HL-60/S4 (cell line): ENCODE measurements around the gene TNFSF13B.
"Not testable (repeated sequence)": the region's sequence is repeated elsewhere in the genome, so short reads cannot be mapped to it uniquely, and the experiment has no call there.

Experiments used
- in situ Hi-C: fragments of 300-500 bp; cut with MboI; formaldehyde crosslinking; loops from 2 replicates; pipeline ENCODE4 v1.14.3; 2022; ENCODE audit warnings: low sequenced_read_pairs

The TNFSF13B gene, protein sequence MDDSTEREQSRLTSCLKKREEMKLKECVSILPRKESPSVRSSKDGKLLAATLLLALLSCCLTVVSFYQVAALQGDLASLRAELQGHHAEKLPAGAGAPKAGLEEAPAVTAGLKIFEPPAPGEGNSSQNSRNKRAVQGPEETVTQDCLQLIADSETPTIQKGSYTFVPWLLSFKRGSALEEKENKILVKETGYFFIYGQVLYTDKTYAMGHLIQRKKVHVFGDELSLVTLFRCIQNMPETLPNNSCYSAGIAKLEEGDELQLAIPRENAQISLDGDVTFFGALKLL

DNA sequence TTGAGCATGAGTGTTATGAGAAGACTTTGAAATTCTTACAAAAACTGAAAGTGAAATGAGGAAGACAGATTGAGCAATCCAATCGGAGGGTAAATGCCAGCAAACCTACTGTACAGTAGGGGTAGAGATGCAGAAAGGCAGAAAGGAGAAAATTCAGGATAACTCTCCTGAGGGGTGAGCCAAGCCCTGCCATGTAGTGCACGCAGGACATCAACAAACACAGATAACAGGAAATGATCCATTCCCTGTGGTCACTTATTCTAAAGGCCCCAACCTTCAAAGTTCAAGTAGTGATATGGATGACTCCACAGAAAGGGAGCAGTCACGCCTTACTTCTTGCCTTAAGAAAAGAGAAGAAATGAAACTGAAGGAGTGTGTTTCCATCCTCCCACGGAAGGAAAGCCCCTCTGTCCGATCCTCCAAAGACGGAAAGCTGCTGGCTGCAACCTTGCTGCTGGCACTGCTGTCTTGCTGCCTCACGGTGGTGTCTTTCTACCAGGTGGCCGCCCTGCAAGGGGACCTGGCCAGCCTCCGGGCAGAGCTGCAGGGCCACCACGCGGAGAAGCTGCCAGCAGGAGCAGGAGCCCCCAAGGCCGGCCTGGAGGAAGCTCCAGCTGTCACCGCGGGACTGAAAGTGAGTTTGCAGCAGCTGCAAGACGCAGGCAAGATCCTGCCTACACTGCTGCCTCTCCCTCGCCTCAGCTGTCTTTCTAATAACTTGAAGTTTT lies at the start of gene TNFSF13B:
Gene TNFSF13B, plus strand, starts transcription at position 118 of the 728 bp plus-strand sequence. Its CDS starts 178 bp downstream, at position 296.
- in situ Hi-C loops: no loop called here

DNA sequence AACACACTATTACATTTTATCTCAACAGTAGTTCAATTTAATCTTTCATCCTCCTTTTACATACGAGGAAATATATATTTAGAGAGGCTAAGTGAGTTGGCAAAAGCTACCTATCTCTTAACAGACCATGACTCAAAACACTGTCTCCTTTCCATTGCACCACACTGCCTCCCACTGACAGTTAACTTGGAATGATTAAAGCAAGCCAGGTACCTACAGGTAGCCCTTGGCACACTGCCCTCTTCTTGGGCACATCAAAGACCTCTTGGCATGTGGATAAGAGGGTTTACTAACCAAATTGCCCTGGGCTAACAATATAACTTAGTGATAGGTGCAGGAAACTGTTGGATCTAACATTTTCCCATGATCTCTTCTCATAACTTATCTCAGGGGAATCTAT lies 49.5 kb upstream of the TNFSF13B start:
- in situ Hi-C loops: no loop called here

DNA sequence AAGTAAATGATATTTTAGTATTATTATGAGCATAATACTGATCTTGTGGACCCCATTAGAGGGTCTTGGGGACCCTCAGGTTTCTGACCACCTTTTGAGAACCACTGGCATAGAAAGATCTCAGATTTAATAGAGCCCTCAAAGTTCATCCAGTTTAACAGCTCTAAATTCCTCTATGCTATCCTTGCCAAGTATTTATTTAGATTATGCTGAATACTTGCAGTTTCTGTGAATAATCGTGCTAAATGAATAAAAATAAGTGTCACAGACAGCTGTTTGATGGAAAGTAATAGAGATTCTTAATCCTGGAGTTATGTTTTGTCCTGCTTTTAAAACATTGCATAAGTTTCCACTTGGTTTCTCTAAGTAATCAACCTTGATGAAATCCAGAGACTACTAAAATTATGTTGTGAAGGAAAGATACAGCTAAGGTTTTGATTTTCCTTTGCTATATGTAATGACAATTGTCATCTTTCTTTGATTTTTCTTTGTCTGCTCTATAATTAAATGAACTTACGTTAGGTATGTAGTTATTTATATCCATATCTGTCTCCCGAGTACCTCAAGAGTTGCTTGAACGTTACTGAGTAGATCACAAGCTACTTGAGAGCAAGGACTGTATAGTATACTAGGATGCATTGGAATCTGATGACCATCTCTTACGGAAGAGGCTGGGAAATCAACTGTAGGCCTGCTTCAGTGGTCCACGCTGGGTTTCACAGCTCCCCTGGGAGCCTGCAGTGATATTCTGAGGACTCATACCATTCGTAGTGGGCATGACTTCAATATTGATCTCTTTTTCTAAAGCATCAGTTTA lies 45.6 kb upstream of the TNFSF13B start:
- in situ Hi-C loops: no loop called here

DNA sequence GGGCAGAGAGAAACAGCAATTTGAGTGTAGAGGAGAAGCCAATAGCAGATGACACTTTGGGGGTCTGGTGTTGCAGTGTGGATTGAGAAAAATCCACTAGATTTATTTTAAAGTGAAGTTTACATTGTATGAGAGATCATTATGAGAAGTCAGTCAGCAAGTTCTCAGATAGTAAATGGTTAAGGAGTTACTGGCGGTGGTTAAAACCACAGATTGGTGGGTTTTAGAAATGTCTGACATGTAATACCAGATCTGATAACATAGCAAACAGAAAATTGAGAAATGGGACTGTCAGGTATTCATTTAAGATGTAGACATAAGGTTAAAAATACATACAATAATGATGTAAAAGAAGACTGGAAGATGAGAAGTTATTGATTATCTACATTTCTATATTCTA lies 44.1 kb upstream of the TNFSF13B start:
- in situ Hi-C loops: no loop called here

DNA sequence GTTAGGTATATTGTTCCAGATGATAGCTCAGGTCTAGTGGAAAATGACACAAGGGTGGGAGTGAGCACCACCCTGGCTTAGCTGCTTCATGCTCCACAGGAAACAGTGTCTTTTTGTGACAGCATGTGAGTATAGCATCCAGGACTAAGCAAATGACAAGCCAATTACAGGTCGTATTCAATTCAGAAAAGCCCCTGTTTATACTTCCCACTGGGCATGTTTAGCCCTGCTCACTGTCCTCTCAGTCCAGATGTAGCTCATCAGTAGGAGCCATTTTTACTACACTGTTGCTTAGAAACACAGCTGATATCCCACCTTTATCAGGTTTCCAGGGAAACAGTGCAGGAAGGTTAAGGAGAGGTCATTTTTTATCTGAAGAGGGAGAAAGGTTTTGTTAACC lies 43.3 kb upstream of the TNFSF13B start:
- in situ Hi-C loops: no loop called here

DNA sequence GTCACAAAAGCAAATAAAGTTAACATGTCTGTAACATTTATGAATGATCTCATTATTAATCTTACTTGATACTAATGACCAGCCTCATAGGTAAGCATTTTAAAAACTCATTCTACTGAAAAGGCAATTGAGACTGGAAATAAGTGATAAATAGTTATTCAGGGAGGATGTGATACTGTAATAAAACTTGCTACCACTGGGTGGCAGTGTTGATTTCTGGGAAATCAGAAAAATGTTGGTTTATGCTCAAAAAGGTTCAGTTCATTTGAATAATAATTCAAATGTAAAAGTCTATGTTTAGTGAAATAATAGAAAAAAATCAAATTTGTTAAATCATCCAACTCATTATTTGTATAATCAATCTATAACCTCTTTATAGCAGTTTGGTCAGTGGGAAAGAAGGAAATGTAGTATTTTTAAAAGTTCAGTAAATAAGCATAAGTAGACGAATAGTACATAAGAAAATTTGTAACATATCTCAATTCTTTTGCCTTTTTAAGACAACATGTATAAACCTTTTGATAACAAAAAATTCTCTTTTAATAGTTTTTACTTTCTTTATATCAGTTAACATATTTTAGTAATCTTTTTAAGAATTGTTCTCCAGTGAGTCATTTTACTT lies 41.8 kb upstream of the TNFSF13B start:
- in situ Hi-C loops: no loop called here

DNA sequence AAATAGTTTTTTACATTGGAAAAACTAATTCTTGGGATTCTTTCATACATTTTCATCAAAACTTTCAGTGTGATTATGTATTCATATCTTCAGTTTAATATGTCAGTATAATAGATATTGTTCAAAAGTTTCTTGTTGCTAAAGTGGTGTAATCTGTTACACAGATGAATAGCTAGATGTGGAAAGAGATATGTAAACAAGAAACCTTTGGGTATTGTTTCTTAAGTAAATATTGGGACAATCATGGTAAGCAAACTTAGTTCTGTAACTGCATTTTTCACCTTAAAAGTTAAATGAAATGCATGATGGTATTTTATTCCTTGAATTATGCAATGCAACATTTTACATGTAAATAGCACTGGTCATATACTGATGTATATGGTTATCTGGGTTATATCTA lies 39.1 kb upstream of the TNFSF13B start:
- in situ Hi-C loops: no loop called here

DNA sequence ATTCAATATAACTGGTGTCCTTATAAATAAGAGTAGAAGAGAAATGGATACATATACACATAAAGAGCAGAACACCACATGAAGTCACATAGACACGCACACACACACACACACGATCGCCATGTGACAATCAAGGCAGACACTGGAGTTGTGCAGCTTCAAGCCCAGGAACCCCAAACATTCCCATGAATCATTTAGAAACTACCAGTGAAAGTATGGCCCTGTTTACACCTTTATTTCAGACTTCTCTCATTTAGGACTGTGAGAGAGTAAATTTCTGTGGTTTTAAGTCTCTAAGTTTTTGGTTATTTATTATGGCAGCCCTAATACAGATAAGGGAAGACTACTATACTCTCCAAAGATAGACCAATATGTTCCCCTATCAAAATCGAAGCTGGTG lies 20.4 kb upstream of the TNFSF13B start:
- in situ Hi-C loops: no loop called here

DNA sequence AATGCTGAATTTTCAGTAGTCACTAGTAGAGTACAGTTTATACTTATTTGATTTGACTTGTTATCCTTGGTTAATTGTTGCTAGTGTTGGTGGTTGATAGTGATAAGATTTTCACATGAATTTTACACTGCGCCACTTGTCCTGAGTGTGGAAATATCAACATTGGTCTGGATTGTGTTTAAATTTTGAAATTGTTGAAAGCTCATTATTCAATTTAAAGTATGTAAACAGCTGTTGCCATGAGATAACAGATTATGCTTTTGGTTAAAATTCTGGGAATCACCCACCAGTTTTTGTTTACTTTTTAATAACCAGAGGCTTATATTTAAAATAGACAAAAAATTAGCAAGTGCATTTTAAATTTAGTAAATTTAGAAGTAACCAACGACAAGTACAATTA lies 12.3 kb upstream of the TNFSF13B start:
- in situ Hi-C loops: no loop called here

DNA sequence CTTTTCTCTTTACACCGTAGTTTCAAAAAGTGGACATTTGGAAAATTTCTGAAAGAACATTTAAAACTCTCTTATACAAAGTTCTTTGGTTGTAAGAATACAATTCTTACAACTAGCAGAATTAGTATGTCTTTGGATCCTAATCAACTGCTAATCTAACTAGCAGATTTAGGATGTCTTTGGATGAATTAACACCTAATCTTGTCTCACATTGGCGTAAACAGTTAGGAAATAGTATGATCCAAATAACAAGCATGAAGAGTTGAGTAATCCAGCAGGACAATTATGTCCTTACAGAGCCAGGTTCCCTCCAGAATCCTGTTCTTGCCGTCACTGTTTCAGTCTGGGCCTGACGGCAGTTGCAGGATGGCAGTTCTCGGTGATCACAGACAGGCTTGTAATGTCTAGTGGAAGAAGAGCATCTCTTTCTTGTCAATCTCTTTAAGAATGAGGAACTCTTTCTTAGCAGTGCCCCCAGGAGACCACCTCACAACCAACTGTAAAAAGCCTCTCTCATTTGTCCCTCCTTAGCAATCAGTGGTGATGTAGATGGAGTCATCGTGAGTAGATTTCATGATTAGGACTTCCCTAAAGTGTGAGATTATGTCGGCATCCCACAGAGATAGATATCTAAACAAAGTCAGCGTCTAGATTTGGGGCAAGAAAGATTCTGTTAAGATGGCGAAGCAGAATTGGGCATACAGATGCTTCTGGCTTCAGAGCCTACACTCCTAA lies 5.7 kb upstream of the TNFSF13B start:
- in situ Hi-C loops: no loop called here

DNA sequence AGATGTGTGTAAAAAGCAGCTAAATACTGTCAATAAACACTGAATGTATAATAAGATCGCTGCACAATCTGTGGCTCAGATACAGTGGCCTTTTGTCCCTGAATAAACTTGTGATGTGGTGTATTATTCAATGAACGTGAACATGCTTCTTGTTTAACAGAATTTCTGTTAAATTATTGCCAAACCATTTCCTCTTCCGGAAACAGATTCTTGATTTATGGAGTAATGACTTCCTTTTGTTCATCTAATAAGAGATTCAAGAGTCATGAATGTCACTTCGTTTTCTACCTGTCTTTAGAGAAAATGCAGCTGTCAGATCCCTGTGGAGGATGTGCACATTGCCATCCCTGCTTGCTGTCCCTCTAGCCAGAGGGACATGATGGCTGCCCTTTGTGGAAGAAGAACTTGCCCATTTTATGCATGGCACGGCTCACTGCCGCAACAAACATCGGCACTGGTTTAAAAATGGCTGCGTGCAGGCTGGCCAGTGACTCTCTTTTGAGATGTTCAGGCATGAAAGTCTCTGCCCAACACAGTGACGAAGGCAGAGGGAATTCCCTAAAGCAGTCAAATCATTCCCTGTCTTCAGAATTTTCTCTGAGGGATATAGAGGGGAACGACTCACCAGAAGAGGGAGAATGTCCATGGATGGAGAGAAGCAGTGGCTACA lies 3.1 kb upstream of the TNFSF13B start:
- in situ Hi-C loops: no loop called here

DNA sequence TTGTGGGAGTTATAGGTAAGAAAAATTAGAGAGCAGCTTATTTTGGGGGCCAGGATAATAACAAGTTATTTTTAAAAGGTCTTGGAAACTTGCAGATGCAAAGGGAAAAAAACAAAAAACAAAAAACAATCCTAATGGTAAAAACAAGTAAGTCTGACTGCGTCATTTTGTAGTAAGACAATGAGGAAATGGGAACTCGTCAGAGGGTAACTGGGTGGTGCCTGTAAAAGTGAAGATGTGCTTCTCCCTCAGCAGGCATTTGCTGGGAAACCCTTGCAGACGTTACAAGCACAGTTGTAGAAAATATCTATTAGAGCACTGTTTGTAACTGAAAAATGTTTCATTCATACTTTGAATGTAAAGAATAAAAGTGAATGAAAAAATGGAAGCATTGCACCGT lies 2.2 kb upstream of the TNFSF13B start:
- in situ Hi-C loops: no loop called here

DNA sequence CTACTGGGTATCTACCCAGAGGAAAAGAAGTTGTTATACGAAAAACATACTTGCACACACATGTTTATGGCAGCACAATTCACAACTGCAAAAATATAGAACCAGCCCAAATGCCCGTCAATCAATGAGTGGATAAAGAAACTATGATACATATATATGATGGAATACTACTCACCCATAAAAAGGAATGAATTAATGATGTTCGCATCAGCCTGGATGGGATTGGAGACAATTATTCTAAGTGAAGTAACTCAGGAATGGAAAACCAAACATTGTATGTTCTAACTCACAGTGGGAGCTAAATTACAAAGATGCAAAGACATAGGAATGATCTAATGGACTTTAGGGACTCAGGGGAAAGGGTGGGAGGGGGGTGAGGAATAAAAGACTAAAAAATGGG lies 1.7 kb upstream of the TNFSF13B start:
- in situ Hi-C loops: not testable (repeated sequence)

DNA sequence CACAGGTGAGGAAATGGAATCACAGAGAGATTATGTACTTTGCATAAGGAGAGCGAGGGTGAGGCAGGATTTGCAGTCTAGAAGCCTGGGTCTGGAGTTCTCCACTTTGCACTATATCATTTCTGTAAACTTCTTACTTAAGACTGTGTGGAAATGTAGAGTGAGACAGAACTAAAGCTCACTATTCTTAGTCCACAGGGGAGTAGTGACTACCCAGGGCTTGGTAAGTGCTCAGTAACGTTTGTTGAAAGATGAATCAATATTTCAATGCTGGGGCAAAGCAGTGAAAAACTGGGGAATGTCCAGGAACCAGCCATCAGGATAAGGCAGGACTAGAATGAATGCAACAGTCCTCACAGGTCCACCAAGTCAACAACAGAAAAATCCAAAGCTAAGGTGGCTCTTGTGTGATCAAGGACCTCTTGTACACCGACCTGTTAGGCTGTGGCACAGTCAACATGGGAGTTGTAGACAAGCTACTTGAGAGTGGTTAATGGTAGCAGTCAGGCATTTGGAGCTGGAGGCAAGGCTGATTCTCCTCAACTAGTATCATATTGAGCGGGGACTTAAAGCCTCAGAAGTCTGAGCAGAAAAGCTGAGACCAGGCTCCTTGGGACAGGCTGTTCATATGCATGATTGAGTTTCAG lies 929 bp upstream of the TNFSF13B start:
- in situ Hi-C loops: no loop called here

DNA sequence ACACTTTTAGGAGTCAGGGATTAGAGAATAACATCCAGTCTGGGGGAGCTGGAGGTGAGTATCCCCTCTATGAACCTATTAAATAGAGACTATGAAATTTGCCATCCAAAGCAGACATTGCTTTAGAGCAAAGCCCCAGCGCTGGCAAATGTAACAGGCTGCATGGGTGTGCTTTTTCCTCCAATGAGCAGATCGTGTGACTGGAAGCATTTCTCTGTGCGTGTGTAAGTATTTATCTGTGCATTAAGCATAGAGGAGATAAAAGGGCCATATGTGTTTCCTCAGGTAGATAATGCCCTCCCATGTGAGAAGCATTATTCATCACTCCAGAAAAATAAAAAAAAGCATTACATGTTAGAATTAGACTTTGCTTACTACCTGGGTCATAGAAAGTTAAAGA lies 924 bp downstream of the TNFSF13B start:
- in situ Hi-C loops: no loop called here

DNA sequence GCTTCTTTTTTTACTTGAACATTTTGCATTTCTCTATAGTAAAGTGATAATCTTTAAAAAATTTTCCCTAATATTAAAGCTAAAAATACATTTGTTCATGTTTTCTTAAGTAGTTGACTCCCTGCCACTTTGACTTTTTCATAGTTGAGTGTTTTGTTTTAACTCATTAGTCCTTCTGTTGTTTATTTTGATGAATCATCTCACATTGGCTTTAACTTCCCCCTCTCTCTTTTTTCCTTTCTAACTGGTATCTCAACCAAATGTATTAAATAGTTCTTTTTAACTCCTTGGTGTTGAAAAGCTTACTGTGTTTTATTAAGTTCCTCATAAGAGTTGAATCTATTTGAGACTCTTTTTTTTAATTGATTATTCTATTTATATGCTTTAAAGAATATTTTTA lies 2.8 kb downstream of the TNFSF13B start:
- in situ Hi-C loops: no loop called here

DNA sequence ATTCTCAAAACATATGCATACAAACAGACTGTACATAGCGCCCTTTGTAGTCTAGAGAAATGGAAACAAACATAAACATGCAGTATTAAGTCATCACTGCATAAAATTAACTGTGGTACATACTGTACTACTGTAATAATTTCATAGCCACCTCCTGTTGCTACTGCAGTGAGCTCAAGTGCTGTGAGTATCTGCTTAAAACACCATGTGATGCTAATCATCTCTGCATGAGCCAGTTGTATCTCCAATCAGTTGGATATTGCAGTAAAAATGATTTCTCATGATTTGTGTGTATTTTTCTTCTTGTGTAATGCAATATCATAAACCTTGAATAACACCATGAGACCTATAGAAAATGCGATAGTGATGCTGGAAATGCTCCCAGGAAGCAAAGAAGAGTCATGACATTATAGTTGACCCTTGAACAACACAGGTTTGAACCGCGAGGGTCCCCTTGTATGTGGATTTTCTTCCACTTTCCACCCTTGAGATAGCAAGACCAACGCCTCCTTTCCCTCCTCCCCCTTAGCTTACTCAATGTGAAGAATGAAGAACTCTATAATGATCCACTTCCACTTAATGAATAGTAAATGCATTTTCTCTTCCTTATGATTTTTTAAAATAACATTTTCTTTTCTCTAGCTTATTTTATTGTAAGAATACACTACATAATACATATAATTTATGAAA lies 4.1 kb downstream of the TNFSF13B start:
- in situ Hi-C loops: no loop called here

DNA sequence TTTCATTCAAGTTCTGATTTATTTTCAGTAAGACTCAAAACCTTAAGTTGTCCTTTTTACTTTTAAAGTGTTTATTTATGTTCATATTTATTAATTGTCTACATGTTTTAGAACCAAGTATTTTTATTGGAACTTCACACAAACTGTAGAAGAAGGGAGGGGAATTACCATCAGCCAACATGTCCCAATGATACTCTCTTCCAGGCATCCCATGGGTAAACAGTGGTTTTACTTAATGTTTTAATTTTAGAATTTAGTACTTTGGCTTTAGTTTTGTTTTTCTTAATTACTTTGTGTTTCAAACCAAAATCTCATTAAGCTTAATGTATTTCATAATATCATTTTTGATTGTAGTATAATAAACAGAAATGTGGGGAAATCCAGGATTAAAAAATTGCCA lies 5.2 kb downstream of the TNFSF13B start:
- in situ Hi-C loops: no loop called here

DNA sequence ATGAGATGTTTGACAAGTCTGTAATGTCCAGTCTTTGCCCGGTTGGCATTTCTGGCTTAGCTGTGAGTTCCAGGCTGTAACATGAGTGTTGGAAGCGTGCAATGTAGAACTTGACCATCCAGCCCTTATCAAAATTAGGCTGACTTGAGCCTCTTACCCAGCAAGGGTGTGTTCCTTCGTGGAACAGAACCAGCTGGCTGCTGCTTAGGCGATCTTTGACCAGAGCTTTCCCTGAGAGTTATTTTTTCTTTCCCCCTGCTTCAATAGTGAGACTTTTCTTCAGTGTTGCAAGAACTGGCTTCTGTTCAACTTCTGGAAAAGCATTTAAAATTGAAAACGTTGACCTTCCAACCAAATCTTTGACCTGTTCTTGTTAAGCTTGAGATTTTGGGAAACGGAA lies 6.5 kb downstream of the TNFSF13B start:
- in situ Hi-C loops: no loop called here
